Adrenal gland (tissue), 12 donors: ENCODE data around the gene FAM20A. TPM values are rescaled to one million over a fixed set of nuclear protein-coding genes. Genes with fewer than 3 reads are reported as not detected.

Source experiments
- DNase-seq, 7 donors: peaks; one replicate each; pipeline ENCODE4 v3.0.0-alpha.2; 2019 to 2020
- H3K27ac ChIP-seq, 5 donors: fragments of 200-600 bp; sonication (generic) in 4 of 5; 1 replicate in 3 of 5; 2 replicates in 2 of 5; pipeline versions ENCODE4 v1.5.1 to v1.8.0; 2016 to 2020; ENCODE audit warnings: mild to moderate bottlenecking in 1 of 5
- H3K27me3 ChIP-seq: fragments of 200-600 bp; 2 replicates; pipeline ENCODE4 v1.8.0; 2021
- H3K36me3 ChIP-seq, 2 donors: fragments of 200-600 bp; replicated peaks in 1 of 2; 1 replicate in 1 of 2; 2 replicates in 1 of 2; pipeline versions ENCODE4 v1.5.1 to v1.8.0; 2018 to 2022
- H3K4me1 ChIP-seq, 2 donors: fragments of 200-600 bp; replicated peaks in 1 of 2; 1 replicate in 1 of 2; 2 replicates in 1 of 2; pipeline versions ENCODE4 v1.5.1 to v1.8.0; 2018 to 2021
- H3K4me3 ChIP-seq, 4 donors: fragments of 200-600 bp; sonication (generic) in 3 of 4; one replicate each; pipeline ENCODE4 v1.5.1; 2016 to 2018
- H3K9me3 ChIP-seq, 3 donors: fragments of 200-600 bp; sonication (generic) in 1 of 3; replicated peaks in 1 of 3; 1 replicate in 2 of 3; 2 replicates in 1 of 3; pipeline versions ENCODE4 v1.5.1 to v1.8.0; 2016 to 2021
- CTCF ChIP-seq, 6 experiments: fragments of 450-650 bp in 4 of 6; fragments of 200-600 bp in 2 of 6; sonication (generic) in 1 of 6; IDR thresholded peaks; 1 replicate in 5 of 6; 2 replicates in 1 of 6; pipeline versions ENCODE4 v1.5.1 to v1.8.0; 2016 to 2021; ENCODE audit warnings: antibody characterized with exemption in 6 of 6, mild to moderate bottlenecking in 2 of 6, moderate library complexity in 1 of 6
- POLR2A ChIP-seq, 2 donors: fragments of 450-650 bp; IDR thresholded peaks; one replicate each; pipeline ENCODE4 v1.6.1; 2017; ENCODE audit warnings: antibody characterized with exemption in 2 of 2, mild to moderate bottlenecking in 2 of 2, moderate library complexity in 1 of 2
- WGBS, 4 donors: extraction: QIAGEN DNeasy Blood & Tissue Kit in 2 of 4; methylation state at CpG; one replicate each; pipeline versions ENCODE4 v1.1.5 to v1.1.7; 2013 to 2017; 5-methylcytosine and 5-hydroxymethylcytosine counted together
- intact Hi-C, 2 donors: fragments of 100-400 bp; cut with DNase I; formaldehyde crosslinking; loops; one replicate each; pipeline versions ENCODE4 v1.14.1 to v1.15.0; 2022 to 2023
- polyA plus RNA-seq, 3 donors: library from polyadenylated mRNA; stranded (reverse); fragments of 200-250 nt in 2 of 3; fragments of 350-450 nt in 1 of 3; fragmentation: Illumina TruSeq in 1 of 3; extraction: RNeasy Lipid Tissue Mini Kit (QIAGEN cat#74804) in 1 of 3; gene quantifications; one replicate each; pipeline ENCODE4 v1.2.3, GENCODE V29; 2013 to 2014
- total RNA-seq, 9 donors: library from RNA; depleted of rRNA in 4 of 9; stranded (reverse); fragments of >200 nt in 4 of 9; fragments of 120-200 nt in 1 of 9; fragmentation: NEBNext Ultra II Directional in 1 of 9; extraction: Animal tissue kit (Norgen Biotek cat#: 25700) in 1 of 9; gene quantifications; one replicate each; pipeline versions ENCODE4 v1.1.0 to v1.2.4, GENCODE V29; 2013 to 2023
- donor health status: healthy with polysubstance abuse.
- donor health status: Bipolar disorder and iron deficiency.
- donor health status: DM: yes; HTN: yes; CAD: no.
- donor health status: DM: no; HTN: no; CAD: no.
- donor health status: DM: no; HTN: no; CAD: no.
- donor health status: DM: yes; HTN: yes; CAD: no.

Gene FAM20A
- total and polyA plus RNA-seq, 12 donors = 0.67 to 25.9 (median 8.1) TPM

GRCh38 chr17:68560966-68561720, 40.0 kb downstream of the FAM20A start:
- Histone ChIP-seq H3K4me1 (no peaks in the 10 kb centered on the region), H3K36me3 (no peaks in the 10 kb centered on the region), H3K27ac (no peak overlapping the region), H3K9me3 (no peaks in the 10 kb centered on the region), H3K27me3 (no peaks in the 10 kb centered on the region), H3K4me3 (no peak overlapping the region)
- no peak for DNase-seq
- intact Hi-C loops = no loop called here
- 67 to 70% (median 68%) methylated on average over 3 of the region's 3 CpGs for WGBS, 4 donors
- TF ChIP-seq CTCF (IDR thresholded peaks at IDR 0.05) (no peak), POLR2A (IDR thresholded peaks at IDR 0.05) (no peak)

GRCh38 chr17:68559316-68559715, 41.9 kb downstream of the FAM20A start:
- TF ChIP-seq POLR2A (IDR thresholded peaks at IDR 0.05) = no peak
- no peak for TF ChIP-seq CTCF (IDR thresholded peaks at IDR 0.05)
- no peaks in the 10 kb centered on the region for H3K9me3 ChIP-seq
- no peak overlapping the region for H3K4me3 ChIP-seq
- DNase-seq = no peak
- WGBS, 4 donors = 4 to 15% (median 8%) methylated on average over 1 of the region's 1 CpG
- H3K36me3 ChIP-seq = no peaks in the 10 kb centered on the region
- no peak overlapping the region for H3K27ac ChIP-seq
- intact Hi-C loops = no loop called here
- H3K4me1 ChIP-seq = no peaks in the 10 kb centered on the region
- no peaks in the 10 kb centered on the region for H3K27me3 ChIP-seq

- TF ChIP-seq CTCF (IDR thresholded peaks at IDR 0.05) (no peak), POLR2A (IDR thresholded peaks at IDR 0.05) (no peak)
- no peaks in the 10 kb centered on the region for H3K4me1 ChIP-seq
- H3K36me3 ChIP-seq = no peaks in the 10 kb centered on the region
- 84 to 92% (median 87%) methylated on average over 4 of the region's 4 CpGs for WGBS, 4 donors
- no peaks in the 10 kb centered on the region for H3K27me3 ChIP-seq
- no peaks in the 10 kb centered on the region for H3K9me3 ChIP-seq
- H3K4me3 ChIP-seq = no peak overlapping the region
- H3K27ac ChIP-seq = no peak overlapping the region
- DNase-seq = no peak
- intact Hi-C loops = no loop called here
Observed at GRCh38 chr17:68556551-68556950, 44.6 kb downstream of the FAM20A start.

GRCh38 chr17:68544111-68544915, 56.9 kb downstream of the FAM20A start:
- no peaks in the 10 kb centered on the region for H3K9me3 ChIP-seq
- intact Hi-C loops = no loop called here
- no peak for DNase-seq
- WGBS, 4 donors = 68 to 84% (median 81%) methylated on average over 12 of the region's 12 CpGs
- H3K36me3 ChIP-seq = peaks cover 0 to 20% of the 10 kb centered on the region in 2 donors
- TF ChIP-seq POLR2A (IDR thresholded peaks at IDR 0.05) (no peak), CTCF (IDR thresholded peaks at IDR 0.05) (no peak)
- no peaks in the 10 kb centered on the region for H3K27me3 ChIP-seq
- H3K4me1 ChIP-seq = no peaks in the 10 kb centered on the region
- H3K27ac ChIP-seq = no peak overlapping the region
- H3K4me3 ChIP-seq = no peak overlapping the region
